ENCODE results near the gene GP5. TPM values are rescaled to one million over a fixed set of nuclear protein-coding genes. Genes with fewer than 3 reads are reported as not detected.

Gene GP5
- total RNA-seq, 1 experiment from 2014 or later: not detected

DNA sequence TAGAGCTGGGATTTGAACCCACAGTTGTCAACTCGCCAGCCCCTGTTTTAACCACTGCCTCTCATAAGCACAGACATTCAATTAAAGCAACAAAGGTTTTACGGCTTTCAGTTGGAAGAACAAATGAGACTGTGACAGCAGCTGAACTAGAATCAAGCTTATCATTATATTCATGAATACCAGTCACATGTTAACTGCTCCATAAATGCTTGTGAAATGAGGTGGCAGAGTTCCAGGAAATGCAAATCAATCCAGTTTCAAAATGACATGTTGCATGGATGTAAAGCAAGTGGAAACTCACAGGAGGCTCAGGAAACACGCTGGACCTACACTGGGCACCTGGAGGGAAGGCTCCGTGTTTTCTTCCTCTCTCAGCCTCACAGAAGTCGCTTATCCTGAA, 3.9 kb downstream of the GP5 start:
- DNase-seq: no peak
- peaks cover 8 to 14% of the 10 kb centered on the region in 2 experiments for H3K4me1 Mint-ChIP-seq
- Histone ChIP-seq H2BK20ac (ENCODE audit: low read depth, low read length, poor library complexity, severe bottlenecking) (no peak overlapping the region), H3K14ac (ENCODE audit: insufficient read depth, low read length) (no peak overlapping the region), H4K91ac (ENCODE audit: insufficient read length, low read depth, low read length) (no peak overlapping the region), H2BK12ac (ENCODE audit: insufficient read length, low read depth, low read length) (no peak overlapping the region), H3K27me3 (ENCODE audit: insufficient read depth, low read length) (peaks cover 16% of the 10 kb centered on the region; the same call in 1 of the 2 replicates), H4K5ac (ENCODE audit: insufficient read length, low read depth, low read length) (no peak overlapping the region), H3K23me2 (ENCODE audit: insufficient read length, low read depth, low read length, poor library complexity, severe bottlenecking) (peaks cover 11% of the 10 kb centered on the region), H4K20me1 (ENCODE audit: control insufficient read depth, insufficient read depth, insufficient read length) (no peaks in the 10 kb centered on the region), H3K79me1 (ENCODE audit: insufficient read depth, low read depth, low read length, poor library complexity, severe bottlenecking) (no peaks in the 10 kb centered on the region), H3K23ac (ENCODE audit: insufficient read length, low read depth, low read length) (no peak overlapping the region), H3K4me2 (ENCODE audit: insufficient read depth, insufficient read length, low read length) (no peak overlapping the region), H2BK15ac (ENCODE audit: low read depth, low read length) (no peak overlapping the region), H3K9ac (ENCODE audit: extremely low read depth, insufficient read length, low read length) (no peak overlapping the region), H3K9me3 (ENCODE audit: control insufficient read depth, low read depth, low read length) (no peaks in the 10 kb centered on the region), H3K18ac (ENCODE audit: insufficient read length, low read depth, low read length) (no peak overlapping the region), H2AK5ac (ENCODE audit: insufficient read length, low read length) (no peak overlapping the region), H2BK120ac (ENCODE audit: low read depth, low read length, poor library complexity, severe bottlenecking) (no peak overlapping the region), H3K4ac (ENCODE audit: low read depth, low read length) (no peak overlapping the region), H3T11ph (ENCODE audit: low read length) (no peak overlapping the region), H3K27ac (ENCODE audit: insufficient read length, low read depth, low read length) (no peak overlapping the region), H3K56ac (ENCODE audit: insufficient read length, low read depth, low read length) (no peak overlapping the region), H3K79me2 (ENCODE audit: insufficient read depth, low read length) (no peaks in the 10 kb centered on the region), H4K8ac (replicated peaks; ENCODE audit: insufficient read length, low read depth, low read length) (no peak overlapping the region), H2AFZ (ENCODE audit: low read length) (no peak overlapping the region), H2BK5ac (ENCODE audit: insufficient read length, low read length) (no peak overlapping the region), H3K4me1 (ENCODE audit: insufficient read depth, low read length) (peaks cover 2% of the 10 kb centered on the region; the same call in 1 of the 2 replicates)
- peaks cover 2% of the 10 kb centered on the region; the same call in 1 of the 2 replicates for H3K27me3 Mint-ChIP-seq (ENCODE audit: low read depth)
- no CpG with 5 or more reads among the region's 5 CpGs for WGBS (ENCODE audit: extremely low coverage, insufficient read length, low lambda C conversion rate)
- H3K36me3 Mint-ChIP-seq (ENCODE audit: insufficient read depth in 1 of 3, low read depth in 3 of 3): peaks cover 0 to 10% (median 0%) of the 10 kb centered on the region in 3 experiments; a peak in 4 of 7 replicates
- H3K27ac Mint-ChIP-seq: peak overlapping the region in 1 of 3 experiments; percentile 52; a peak in 1 of 7 replicates
- H3K4me3 Mint-ChIP-seq: no peak overlapping the region
- no peak for TF ChIP-seq CTCF (conservative IDR thresholded peaks at IDR 0.05)
- H3K9me3 Mint-ChIP-seq: peaks cover 6 to 8% of the 10 kb centered on the region in 2 experiments

All from H9 (cell line).